NCI-H1048 (cell line): Measurements from ENCODE around the gene FAM78B.

Source experiments
- DNase-seq: peaks from one replicate; lab custom pipeline; 2025; lab: John Stamatoyannopoulos, UW

The FAM78B gene

DNA sequence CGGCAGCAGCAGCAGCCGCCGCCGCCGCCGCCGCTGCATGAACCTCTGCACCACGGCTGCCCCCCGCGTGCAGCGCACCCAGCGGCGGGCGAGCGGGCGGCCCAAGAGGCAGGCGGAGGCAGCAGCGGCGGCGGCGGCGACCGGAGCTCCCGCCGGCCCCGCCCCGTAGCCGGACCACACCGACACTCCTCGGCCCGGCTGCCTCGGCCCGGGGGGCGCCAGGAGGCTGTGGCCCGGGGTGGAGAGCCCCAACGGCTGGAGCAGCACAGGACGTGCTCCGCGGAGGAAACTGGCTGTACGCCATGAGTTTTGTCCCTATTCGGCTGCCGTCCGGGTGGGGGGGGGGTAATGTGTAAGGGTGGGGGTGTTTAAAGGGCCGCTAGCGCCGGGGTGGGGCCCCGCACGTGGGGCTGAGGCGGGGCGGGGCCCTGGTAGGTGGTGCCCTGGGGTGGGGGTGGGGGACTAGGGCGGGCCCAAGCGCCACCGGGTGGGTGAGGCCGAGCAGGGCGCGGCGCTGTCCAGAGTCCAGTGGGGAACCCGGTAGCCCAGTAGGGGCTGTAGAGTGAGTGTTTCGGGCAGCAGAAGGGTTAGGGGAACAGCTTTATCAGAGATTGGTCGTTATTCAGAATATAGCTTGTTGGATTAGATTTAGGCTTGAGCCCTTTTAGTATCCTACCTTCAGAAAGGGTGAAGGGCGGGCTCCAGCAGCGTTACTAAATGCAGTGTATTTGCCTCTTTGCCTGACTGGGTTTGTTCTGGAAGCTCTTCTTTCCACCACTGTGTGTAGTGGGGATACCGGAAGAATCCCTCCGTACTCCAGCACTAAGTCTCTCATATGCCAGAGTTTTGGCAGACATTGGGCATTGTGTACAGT, at the start of gene FAM78B:
TSS of gene FAM78B (minus strand) at position 304 of the 874 bp plus-strand sequence. CDS start 753 bp downstream, outside the sequence.
- peak; percentile 41 for DNase-seq

DNA sequence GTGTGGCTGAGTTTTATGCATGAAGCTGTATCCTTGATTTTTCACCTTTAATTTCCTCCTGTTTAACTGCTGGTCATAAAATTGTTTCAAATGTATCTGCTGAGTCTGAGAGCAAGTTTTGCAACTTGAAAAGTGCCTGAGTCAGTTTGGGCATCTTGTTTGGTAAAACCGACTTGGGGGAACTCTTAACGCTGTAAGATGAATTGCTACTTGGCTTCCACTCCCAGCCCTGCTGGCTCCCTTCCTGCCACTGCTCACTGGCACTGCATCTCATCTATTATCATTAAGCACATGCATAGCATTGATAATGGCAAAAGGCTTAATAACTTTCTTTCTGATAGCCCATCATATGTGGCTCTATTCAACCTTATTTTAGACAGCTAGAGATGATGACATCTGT, 35.7 kb upstream of the FAM78B start:
- DNase-seq = no peak

DNA sequence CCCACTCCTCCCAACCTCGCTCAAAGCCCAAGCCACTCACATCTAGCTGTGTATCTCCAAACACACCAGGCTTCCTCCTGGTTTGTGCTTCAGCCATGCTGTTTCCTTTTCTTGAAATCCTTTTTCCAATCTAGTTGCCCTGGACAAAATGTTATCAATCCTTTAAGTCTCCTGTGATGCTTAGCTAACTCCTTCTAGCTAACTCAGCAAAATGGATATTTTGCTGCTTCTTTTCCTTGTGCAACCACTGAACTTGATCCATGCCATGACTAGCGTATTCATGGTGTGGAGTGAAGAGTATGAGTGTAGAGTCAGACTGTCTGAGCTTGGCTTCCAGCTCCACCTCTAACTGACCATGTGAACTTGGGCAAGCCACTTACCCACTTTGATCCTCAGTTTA, 33.9 kb upstream of the FAM78B start:
- no peak for DNase-seq

DNA sequence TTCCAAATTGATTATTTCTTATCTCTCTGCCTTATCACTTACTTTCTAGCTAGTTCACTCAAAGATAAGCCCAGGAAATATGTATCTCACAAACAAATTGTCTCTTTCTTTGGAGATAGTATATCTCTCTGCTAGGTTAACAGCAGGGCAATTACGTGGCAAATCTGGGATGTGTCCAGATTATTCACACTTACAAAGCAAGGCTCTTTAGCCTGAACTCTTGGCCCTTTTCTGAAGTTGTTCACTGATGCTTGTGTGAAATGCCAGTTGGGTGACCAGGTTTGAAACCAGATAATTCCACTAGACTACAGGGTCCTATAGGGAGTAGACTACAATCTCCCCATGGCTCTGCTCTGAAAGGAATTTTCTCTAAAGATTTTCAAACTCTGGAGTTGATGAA, 30.8 kb upstream of the FAM78B start:
- no peak for DNase-seq

DNA sequence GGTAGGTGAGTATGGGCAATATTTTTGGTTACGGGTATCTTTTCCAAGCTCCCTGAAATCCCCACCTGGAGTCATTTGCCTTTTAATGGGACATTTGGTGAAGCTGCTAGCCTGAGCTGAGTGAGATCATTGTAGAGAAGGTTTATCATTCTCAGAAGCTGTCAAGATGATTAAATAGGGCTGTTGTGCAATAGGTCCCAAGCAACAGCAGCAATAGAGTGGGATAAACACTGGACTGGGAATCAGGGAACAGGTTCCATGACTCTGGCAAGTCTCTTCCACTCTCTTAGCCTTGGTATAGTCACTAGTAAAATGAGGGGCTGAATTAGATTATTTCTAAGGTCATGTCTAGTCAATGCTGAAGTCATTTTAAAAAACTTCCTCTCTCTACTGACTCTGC, 30.3 kb upstream of the FAM78B start:
- no peak for DNase-seq

- DNase-seq = no peak
Measured at GRCh38 chr1:166193057-166193698, 26.4 kb upstream of the FAM78B start.

GRCh38 chr1:166190400-166190799, 23.6 kb upstream of the FAM78B start:
- DNase-seq = no peak

GRCh38 chr1:166189126-166189525, 22.3 kb upstream of the FAM78B start:
- no peak for DNase-seq

DNA sequence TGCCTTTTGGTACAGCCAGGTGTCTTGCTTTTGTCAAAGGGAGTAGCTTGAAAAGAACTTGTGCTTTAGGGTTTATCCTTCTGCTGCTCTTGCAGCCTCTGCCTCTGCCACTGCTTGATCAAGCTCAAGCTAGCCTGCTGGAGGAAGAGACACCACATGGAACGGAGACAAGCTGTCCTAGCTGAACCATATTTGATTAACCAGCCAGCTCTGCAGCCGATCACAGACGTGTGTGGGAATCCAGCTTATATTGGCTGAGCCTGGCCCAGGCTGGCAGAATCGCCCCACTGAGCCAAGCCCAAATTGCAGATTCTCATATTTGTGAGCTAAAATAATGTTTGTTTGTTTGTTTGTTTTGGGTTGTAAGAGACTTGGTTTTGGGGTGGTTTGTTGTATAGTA, 18.7 kb upstream of the FAM78B start:
- no peak for DNase-seq

- no peak for DNase-seq
Measured at GRCh38 chr1:166184897-166185296, 18.1 kb upstream of the FAM78B start.

DNA sequence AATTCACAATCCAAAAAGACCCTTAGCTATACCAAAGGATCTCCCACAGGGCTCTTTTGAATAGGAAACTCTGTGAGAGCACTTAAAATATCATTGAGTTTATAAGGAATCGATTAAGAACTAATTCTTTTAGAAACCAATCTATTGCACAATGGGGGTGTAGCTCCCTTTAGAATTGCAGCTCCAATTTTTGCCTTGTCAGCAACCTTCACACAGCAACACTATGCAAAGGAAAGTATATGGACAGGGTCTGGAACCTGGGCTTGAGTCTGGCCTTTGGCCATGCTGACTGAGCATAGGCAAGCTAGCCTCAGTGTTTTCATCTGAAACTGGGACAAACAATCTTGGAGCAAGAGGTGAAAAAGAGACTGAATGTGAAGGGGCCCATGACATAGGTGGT, 17.2 kb upstream of the FAM78B start:
- DNase-seq = no peak

DNA sequence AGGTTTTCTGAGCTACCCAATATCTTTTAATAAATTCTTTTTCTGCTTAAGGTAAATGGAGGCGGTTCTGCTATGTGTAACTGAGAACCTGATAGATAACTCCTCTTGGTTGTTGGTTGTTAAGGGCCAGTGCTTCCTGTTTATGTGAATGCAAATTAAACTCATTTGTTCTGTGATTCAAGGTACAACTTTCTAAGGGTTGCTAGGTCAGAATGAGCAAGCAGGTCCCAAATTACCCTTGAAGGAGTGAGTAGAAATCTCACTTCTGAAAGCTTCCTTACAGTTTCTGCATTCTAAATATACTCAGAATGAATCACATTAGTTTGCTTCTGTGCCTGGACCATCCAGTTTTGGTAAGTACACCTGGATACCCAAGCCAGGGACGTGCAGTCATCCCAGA, 15.5 kb upstream of the FAM78B start:
- no peak for DNase-seq

GRCh38 chr1:166176416-166176815, 9.6 kb upstream of the FAM78B start:
- DNase-seq = no peak

- no peak for DNase-seq
Measured at GRCh38 chr1:166175032-166175431, 8.2 kb upstream of the FAM78B start.

- no peak for DNase-seq
Measured at GRCh38 chr1:166174108-166174507, 7.3 kb upstream of the FAM78B start.

- DNase-seq = no peak
Measured at GRCh38 chr1:166172106-166172505, 5.3 kb upstream of the FAM78B start.

DNA sequence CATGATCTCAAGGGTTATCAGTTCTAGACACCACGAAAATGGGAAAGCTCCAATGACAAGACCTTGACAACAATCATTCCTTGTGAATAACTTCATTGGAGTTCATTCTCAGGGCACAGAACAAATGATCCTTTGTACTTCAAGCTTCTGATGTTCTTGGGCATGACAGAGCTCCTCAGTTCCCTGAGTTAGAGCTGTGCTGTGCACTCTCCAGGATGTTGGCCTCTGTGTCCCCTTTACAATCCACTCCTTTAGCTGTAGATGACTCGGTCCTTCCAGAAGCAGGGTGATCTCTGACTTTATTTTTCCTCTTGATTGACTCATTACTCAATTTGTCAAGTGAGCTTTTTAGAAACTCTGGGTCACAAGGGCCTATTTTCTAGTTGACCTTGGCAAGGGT, 3.9 kb upstream of the FAM78B start:
- DNase-seq = no peak

GRCh38 chr1:166170075-166170474, 3.3 kb upstream of the FAM78B start:
- no peak for DNase-seq

- no peak for DNase-seq
Measured at GRCh38 chr1:166169182-166169581, 2.4 kb upstream of the FAM78B start.

GRCh38 chr1:166167572-166167925, 748 bp upstream of the FAM78B start:
- no peak for DNase-seq

- DNase-seq = no peak
Measured at GRCh38 chr1:166166329-166166697, 488 bp downstream of the FAM78B start.

- DNase-seq = no peak
Measured at GRCh38 chr1:166165661-166166328, 1.0 kb downstream of the FAM78B start.

DNA sequence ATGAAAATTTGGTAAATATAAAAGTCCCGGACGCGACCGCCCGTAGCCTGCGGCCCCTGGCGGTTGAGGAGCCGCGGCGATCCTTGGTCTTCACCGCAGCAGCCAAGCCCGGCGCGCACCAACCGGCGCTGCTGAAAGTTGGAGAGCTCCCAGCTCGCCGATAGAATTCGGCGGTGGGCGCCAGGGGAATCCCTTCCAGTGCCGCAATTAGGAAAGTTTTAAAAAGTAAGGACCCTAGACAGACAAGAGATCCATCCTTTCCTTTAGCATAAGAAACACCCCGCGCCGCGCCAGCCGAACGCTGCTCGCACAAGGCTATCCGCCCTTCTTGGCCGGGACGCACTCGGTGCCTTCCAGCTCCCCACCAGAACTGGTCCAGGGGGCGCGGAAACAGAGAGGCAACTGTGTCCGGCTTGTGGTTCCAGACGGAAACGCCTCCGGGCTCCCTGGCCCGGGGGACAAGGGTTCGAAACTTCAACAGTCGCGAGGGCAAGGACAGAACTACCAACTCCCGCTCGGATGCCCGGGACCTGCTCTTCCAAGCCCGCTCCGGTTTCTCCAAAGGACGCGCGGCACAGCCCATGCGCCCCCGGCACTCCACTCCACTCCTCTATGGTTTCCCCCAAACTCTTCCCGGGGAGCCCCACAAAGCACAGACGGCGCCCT, 1.7 kb downstream of the FAM78B start:
- DNase-seq = no peak
